Endothelial cell (in vitro differentiated cells): ENCODE measurements around the gene TMEM61. TPM values are rescaled to one million over a fixed set of nuclear protein-coding genes. Genes with fewer than 3 reads are reported as not detected.
A peak's percentile ranks its signal among the peaks of the same experiment; 100 is the strongest.

ENCODE experiments used
- DNase-seq: peaks from one replicate; pipeline ENCODE4 v3.0.0; 2021; ENCODE audit warnings: low spot score
- H3K27ac Mint-ChIP-seq: one replicate; pipeline ENCODE4 v1.8.0; 2021; ENCODE audit warnings: mixed read lengths, inconsistent platforms; ENCODE audit not compliant: unreplicated experiment
- H3K27me3 Mint-ChIP-seq: one replicate; pipeline ENCODE4 v1.8.0; 2021; ENCODE audit warnings: mild to moderate bottlenecking, moderate library complexity, mixed read lengths, inconsistent platforms; ENCODE audit not compliant: unreplicated experiment
- H3K36me3 Mint-ChIP-seq: one replicate; pipeline ENCODE4 v1.8.0; 2021; ENCODE audit warnings: mild to moderate bottlenecking, low read depth, mixed read lengths, inconsistent platforms; ENCODE audit not compliant: unreplicated experiment
- H3K4me1 Mint-ChIP-seq: one replicate; pipeline ENCODE4 v1.8.0; 2021; ENCODE audit warnings: mild to moderate bottlenecking, mixed read lengths, inconsistent platforms; ENCODE audit not compliant: unreplicated experiment
- H3K4me3 Mint-ChIP-seq: one replicate; pipeline ENCODE4 v1.8.0; 2021; ENCODE audit warnings: mild to moderate bottlenecking, mixed read lengths, inconsistent platforms; ENCODE audit not compliant: unreplicated experiment
- H3K9me3 Mint-ChIP-seq: one replicate; pipeline ENCODE4 v1.8.0; 2021; ENCODE audit warnings: mixed read lengths, inconsistent platforms; ENCODE audit not compliant: unreplicated experiment
- CTCF ChIP-seq: fragments of 200-600 bp; sonication (generic); IDR thresholded peaks from one replicate; pipeline ENCODE4 v1.5.0; 2021; ENCODE audit warnings: antibody characterized with exemption; ENCODE audit not compliant: unreplicated experiment
- total RNA-seq: library from RNA; stranded (reverse); fragmentation: NEBNext Ultra II Directional; extraction: Animal tissue kit (Norgen Biotek cat#: 25700); gene quantifications from one replicate; pipeline ENCODE4 v1.2.1, GENCODE V29; 2021; ENCODE audit not compliant: unreplicated experiment

The TMEM61 gene
- total RNA-seq, 1 donor from 2014 or later = not detected

- H3K4me1 Mint-ChIP-seq = no peaks in the 10 kb centered on the region
- H3K9me3 Mint-ChIP-seq = no peaks in the 10 kb centered on the region
Observed at GRCh38 chr1:54945393-54945936, 35.0 kb upstream of the TMEM61 start.

GRCh38 chr1:54947540-54947939 lies 32.9 kb upstream of the TMEM61 start:
- DNase-seq = no peak
- Mint-ChIP-seq H3K4me3 (no peak overlapping the region), H3K9me3 (no peaks in the 10 kb centered on the region), H3K4me1 (no peaks in the 10 kb centered on the region), H3K27ac (no peak overlapping the region), H3K36me3 (no peaks in the 10 kb centered on the region), H3K27me3 (peaks cover 1% of the 10 kb centered on the region)
- no peak for TF ChIP-seq CTCF

More at GRCh38 chr1:54945393-54945936, 35.0 kb upstream of the TMEM61 start:
- DNase-seq = no peak
- H3K36me3 Mint-ChIP-seq = no peaks in the 10 kb centered on the region
- no peak for TF ChIP-seq CTCF
- H3K27me3 Mint-ChIP-seq = peaks cover 1% of the 10 kb centered on the region
- H3K27ac Mint-ChIP-seq = no peak overlapping the region
- no peak overlapping the region for H3K4me3 Mint-ChIP-seq

- no peaks in the 10 kb centered on the region for H3K9me3 Mint-ChIP-seq
- no peak for DNase-seq
- no peaks in the 10 kb centered on the region for H3K36me3 Mint-ChIP-seq
- H3K4me3 Mint-ChIP-seq = no peak overlapping the region
- H3K27me3 Mint-ChIP-seq = peaks cover 1% of the 10 kb centered on the region
- H3K27ac Mint-ChIP-seq = no peak overlapping the region
- TF ChIP-seq CTCF = no peak
- no peaks in the 10 kb centered on the region for H3K4me1 Mint-ChIP-seq
Observed at GRCh38 chr1:54949053-54949452, 31.4 kb upstream of the TMEM61 start.

- Mint-ChIP-seq H3K27me3 (peaks cover 1% of the 10 kb centered on the region), H3K36me3 (no peaks in the 10 kb centered on the region), H3K4me1 (no peaks in the 10 kb centered on the region), H3K9me3 (no peaks in the 10 kb centered on the region), H3K4me3 (no peak overlapping the region), H3K27ac (no peak overlapping the region)
- TF ChIP-seq CTCF = no peak
- DNase-seq = no peak
Observed at GRCh38 chr1:54950006-54950368, 30.4 kb upstream of the TMEM61 start.

GRCh38 chr1:54950369-54951163 lies 29.9 kb upstream of the TMEM61 start:
- peak; percentile 91 for TF ChIP-seq CTCF
- Mint-ChIP-seq H3K27ac (no peak overlapping the region), H3K36me3 (no peaks in the 10 kb centered on the region), H3K4me1 (peaks cover 3% of the 10 kb centered on the region), H3K4me3 (no peak overlapping the region), H3K9me3 (no peaks in the 10 kb centered on the region), H3K27me3 (peaks cover 1% of the 10 kb centered on the region)
- peak; percentile 82 for DNase-seq
